MCF 10A (cell line): ENCODE measurements around the gene CFAP61. TPM values are rescaled to one million over a fixed set of nuclear protein-coding genes. Genes with fewer than 3 reads are reported as not detected.
A peak's percentile ranks its signal among the peaks of the same experiment; 100 is the strongest.

Experiments
- BruUV-seq: library from RNA; stranded (reverse); fragments of 400-500 nt; replicated peaks from 2 replicates; lab custom pipeline; 2021; lab: Mats Ljungman, UMichigan
- CTCF ChIA-PET: fragments of 300-600 bp; sonication (Branson Sonifier 250); formaldehyde crosslinking; extraction: SDS; loops from one replicate; lab custom pipeline; 2021; ENCODE audit warnings: antibody characterized with exemption, inconsistent platforms; lab: Yijun Ruan, JAX
- POLR2A ChIA-PET: fragments of 300-600, 350-650 bp; sonication (Branson Sonifier 250); formaldehyde crosslinking; extraction: SDS; loops from one replicate; lab custom pipeline; 2020; ENCODE audit warnings: antibody characterized with exemption, inconsistent platforms; lab: Yijun Ruan, JAX
- DNase-seq: peaks from one replicate; pipeline ENCODE4 v3.0.0-alpha.2; 2018; ENCODE audit not compliant: unreplicated experiment
- H3K27ac Mint-ChIP-seq: one replicate; pipeline ENCODE4 v1.8.0; 2022; ENCODE audit warnings: mild to moderate bottlenecking, low read depth, mixed read lengths; ENCODE audit not compliant: unreplicated experiment
- H3K27me3 Mint-ChIP-seq: one replicate; pipeline ENCODE4 v1.8.0; 2022; ENCODE audit warnings: mixed read lengths; ENCODE audit not compliant: insufficient read depth, unreplicated experiment
- H3K36me3 Mint-ChIP-seq: one replicate; pipeline ENCODE4 v1.8.0; 2022; ENCODE audit warnings: mild to moderate bottlenecking, moderate library complexity, mixed read lengths; ENCODE audit not compliant: insufficient read depth, unreplicated experiment
- H3K4me1 Mint-ChIP-seq: one replicate; pipeline ENCODE4 v1.8.0; 2022; ENCODE audit warnings: mixed read lengths; ENCODE audit not compliant: insufficient read depth, unreplicated experiment
- H3K4me3 Mint-ChIP-seq: one replicate; pipeline ENCODE4 v1.8.0; 2022; ENCODE audit warnings: mild to moderate bottlenecking, moderate library complexity, mixed read lengths; ENCODE audit not compliant: unreplicated experiment
- H3K9me3 Mint-ChIP-seq: one replicate; pipeline ENCODE4 v1.8.0; 2022; ENCODE audit warnings: mixed read lengths; ENCODE audit not compliant: unreplicated experiment
- intact Hi-C: fragments of 100-400 bp; cut with micrococcal nuclease; formaldehyde crosslinking; loops from 2 replicates; pipeline ENCODE4 v1.14.1; 2022
- total RNA-seq: library from RNA; stranded (reverse); gene quantifications from 2 replicates; pipeline ENCODE4 v1.2.3, GENCODE V29; 2022
- TF ChIP-seq, protein P1 (sequence below): fragments of 200-600 bp; IDR thresholded peaks from one replicate; pipeline ENCODE4 v1.8.0; 2022; ENCODE audit warnings: antibody characterized with exemption, mild to moderate bottlenecking; ENCODE audit not compliant: unreplicated experiment

The CFAP61 gene
- total RNA-seq, 1 experiment from 2014 or later: 1.5 TPM

DNA sequence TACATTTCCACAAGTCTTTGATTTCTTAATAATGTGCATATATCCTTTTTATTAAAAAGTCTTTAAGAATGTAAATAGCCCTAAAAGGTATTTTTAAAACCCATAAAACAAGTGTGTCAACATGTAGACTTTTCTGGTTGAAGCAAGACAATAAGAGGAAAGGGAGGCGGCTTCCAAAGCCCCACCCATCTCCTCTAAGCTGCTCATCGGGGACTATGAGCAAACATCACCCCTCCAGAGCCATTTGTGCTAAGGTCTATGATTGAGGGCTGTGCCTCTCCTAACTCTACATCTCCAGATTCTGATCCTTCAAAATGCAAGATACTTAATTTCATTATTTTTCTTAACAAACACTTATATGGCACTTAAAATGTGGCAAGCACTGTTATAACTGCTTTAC, 37.7 kb upstream of the CFAP61 start:
- Mint-ChIP-seq H3K27ac (no peak overlapping the region), H3K9me3 (no peaks in the 10 kb centered on the region), H3K4me3 (no peak overlapping the region), H3K27me3 (no peaks in the 10 kb centered on the region), H3K4me1 (peaks cover 25% of the 10 kb centered on the region), H3K36me3 (no peaks in the 10 kb centered on the region)
- intact Hi-C loops: loop anchor here (5.0 kb wide), 2 partner anchors 223 to 327 kb away; no protein-coding TSS in a partner anchor
- TF ChIP-seq, protein P1, sequence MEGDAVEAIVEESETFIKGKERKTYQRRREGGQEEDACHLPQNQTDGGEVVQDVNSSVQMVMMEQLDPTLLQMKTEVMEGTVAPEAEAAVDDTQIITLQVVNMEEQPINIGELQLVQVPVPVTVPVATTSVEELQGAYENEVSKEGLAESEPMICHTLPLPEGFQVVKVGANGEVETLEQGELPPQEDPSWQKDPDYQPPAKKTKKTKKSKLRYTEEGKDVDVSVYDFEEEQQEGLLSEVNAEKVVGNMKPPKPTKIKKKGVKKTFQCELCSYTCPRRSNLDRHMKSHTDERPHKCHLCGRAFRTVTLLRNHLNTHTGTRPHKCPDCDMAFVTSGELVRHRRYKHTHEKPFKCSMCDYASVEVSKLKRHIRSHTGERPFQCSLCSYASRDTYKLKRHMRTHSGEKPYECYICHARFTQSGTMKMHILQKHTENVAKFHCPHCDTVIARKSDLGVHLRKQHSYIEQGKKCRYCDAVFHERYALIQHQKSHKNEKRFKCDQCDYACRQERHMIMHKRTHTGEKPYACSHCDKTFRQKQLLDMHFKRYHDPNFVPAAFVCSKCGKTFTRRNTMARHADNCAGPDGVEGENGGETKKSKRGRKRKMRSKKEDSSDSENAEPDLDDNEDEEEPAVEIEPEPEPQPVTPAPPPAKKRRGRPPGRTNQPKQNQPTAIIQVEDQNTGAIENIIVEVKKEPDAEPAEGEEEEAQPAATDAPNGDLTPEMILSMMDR: no peak
- ChIA-PET POLR2A (interaction anchor here (0.6 to 6.3 kb wide), 4 partner anchors 8 to 155 kb away, joined by 3 to 79 read pairs (median 4); no protein-coding TSS in a partner anchor), CTCF (interaction anchor here (0.6 to 1.2 kb wide), 2 partner anchors 69 to 219 kb away, joined by 3 to 4 read pairs; no protein-coding TSS in a partner anchor)
- no TSS peak for BruUV-seq
- DNase-seq: peak; percentile 27

DNA sequence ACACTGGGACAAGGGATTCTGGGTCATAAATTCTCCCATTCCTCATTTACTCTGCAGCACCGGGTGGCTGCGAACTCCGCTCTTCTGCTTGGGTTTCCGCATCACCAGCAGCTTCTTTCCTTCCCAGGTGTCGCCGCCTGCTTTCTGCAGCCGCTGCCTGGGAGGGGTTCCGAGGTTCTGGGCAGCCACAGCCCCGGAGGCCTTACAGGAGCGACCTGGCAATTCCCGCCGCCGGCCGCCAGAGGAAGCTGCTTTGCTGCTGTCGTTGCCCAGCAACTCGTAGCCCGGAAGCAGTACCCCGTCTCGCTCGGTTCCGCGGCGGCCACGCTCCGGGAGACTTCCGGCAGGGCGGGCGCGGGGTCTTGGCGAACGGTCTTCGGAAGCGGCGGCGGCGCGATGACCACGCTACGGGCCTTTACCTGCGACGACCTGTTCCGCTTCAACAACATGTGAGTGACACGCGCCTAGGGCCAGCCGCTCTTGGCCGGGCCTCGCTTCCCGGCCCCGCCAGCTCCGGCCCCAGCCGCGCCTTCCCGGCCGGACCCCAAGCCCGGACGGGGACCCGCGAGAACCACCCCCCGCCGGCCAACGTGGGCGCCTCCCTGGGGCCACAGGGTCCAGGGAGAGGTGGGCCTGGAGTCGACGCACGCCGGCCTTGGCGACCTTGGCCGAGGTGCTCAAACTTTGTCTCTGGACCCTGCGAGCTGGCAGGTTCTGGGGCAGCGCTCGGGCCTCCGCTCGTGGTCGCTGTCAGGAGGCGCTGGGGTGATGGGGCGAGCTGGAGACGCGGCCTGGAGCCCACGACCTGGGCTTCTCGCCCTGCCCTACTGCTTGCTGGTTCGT, 35.1 kb upstream of the CFAP61 start, which contains the start of gene NAA20:
Gene NAA20, plus strand, starts transcription at position 362 of the 843 bp plus-strand sequence. Its CDS starts 35 bp downstream, at position 397.
- CTCF ChIA-PET: interaction anchor here (0.6 to 2.2 kb wide), 28 partner anchors 9 to 576 kb away, joined by 3 to 12 read pairs (median 4); partner anchors contain the start of genes CFAP61 and CRNKL1
- no TSS peak for BruUV-seq

DNA sequence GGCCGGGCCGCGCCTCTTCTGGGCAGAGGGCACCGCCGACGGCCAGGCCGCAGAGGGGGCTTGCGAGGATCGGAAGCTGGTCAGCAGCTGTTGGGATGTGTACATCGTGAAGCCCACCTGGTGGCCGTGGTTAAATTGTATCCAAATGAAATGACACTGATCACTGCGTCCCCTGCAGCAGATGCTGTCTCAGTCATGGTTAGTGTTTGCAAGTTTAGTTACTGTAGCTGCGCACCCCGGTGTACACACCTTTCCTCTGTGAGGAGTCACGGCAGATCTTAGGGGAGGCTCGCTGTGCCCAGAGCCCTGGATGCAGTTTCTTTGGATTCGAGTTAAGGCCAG, 34.5 kb upstream of the CFAP61 start:
- peak overlapping the region; percentile 73 for H3K4me3 Mint-ChIP-seq
- DNase-seq: peak; percentile 5
- H3K4me1 Mint-ChIP-seq: peaks cover 41% of the 10 kb centered on the region
- TF ChIP-seq, protein P1: no peak
- no peaks in the 10 kb centered on the region for H3K36me3 Mint-ChIP-seq
- H3K27me3 Mint-ChIP-seq: no peaks in the 10 kb centered on the region
- POLR2A ChIA-PET: interaction anchor here (0.9 to 7.4 kb wide), 20 partner anchors 9 to 1451 kb away, joined by 3 to 79 read pairs (median 10); partner anchors contain the start of genes CFAP61, CRNKL1, RIN2 and SMIM26
- intact Hi-C loops: loop anchor here (2.0 to 5.0 kb wide), 3 partner anchors 43 to 331 kb away; no protein-coding TSS in a partner anchor
- no peaks in the 10 kb centered on the region for H3K9me3 Mint-ChIP-seq
- H3K27ac Mint-ChIP-seq: peak overlapping the region; percentile 95
- CTCF ChIA-PET: interaction anchor here (1.0 to 1.8 kb wide), 7 partner anchors 9 to 331 kb away, joined by 3 to 8 read pairs (median 6); partner anchors contain the start of genes CFAP61 and CRNKL1
- BruUV-seq: no TSS peak

More for the DNA sequence above, 35.1 kb upstream of the CFAP61 start, which contains the start of gene NAA20:
- POLR2A ChIA-PET: interaction anchor here (0.6 to 7.4 kb wide), 34 partner anchors 9 to 1483 kb away, joined by 3 to 79 read pairs (median 6); partner anchors contain the start of genes CFAP61, CRNKL1, RIN2 and SMIM26
- H3K4me3 Mint-ChIP-seq: peak within 1 kb of the TSS; percentile 73
- peak within 1 kb of the TSS; percentile 95 for H3K27ac Mint-ChIP-seq
- intact Hi-C loops: loop anchor here (2.0 to 5.0 kb wide), 3 partner anchors 42 to 330 kb away; no protein-coding TSS in a partner anchor
- H3K4me1 Mint-ChIP-seq: peaks cover 41% of the 10 kb centered on the region
- H3K36me3 Mint-ChIP-seq: no peaks in the 10 kb centered on the region
- H3K27me3 Mint-ChIP-seq: no peaks in the 10 kb centered on the region
- no peaks in the 10 kb centered on the region for H3K9me3 Mint-ChIP-seq
- TF ChIP-seq, protein P1: peak; percentile 71
- peak; percentile 91 for DNase-seq
